Mesenchymal stem cell (in vitro differentiated cells and primary cell): ENCODE results near the gene CSNK1G3.

Source experiments
- DNase-seq: peaks from one replicate; pipeline ENCODE4 v3.0.0-alpha.2; 2013
- H2AFZ ChIP-seq: one replicate; pipeline ENCODE4 v1.6.1; 2013; ENCODE audit warnings: low read depth, mild to moderate bottlenecking, control low read depth, inconsistent platforms, low read length, moderate library complexity
- H2AK5ac ChIP-seq: 2 replicates; pipeline ENCODE4 v1.6.1; 2013; ENCODE audit warnings: low read length, moderate library complexity, mild to moderate bottlenecking, inconsistent platforms; ENCODE audit not compliant: severe bottlenecking
- H2BK120ac ChIP-seq: one replicate; pipeline ENCODE4 v1.6.1; 2013; ENCODE audit warnings: low read depth, mild to moderate bottlenecking, inconsistent platforms, low read length, moderate library complexity
- H2BK12ac ChIP-seq, 2 experiments: one replicate each; pipeline ENCODE4 v1.6.1; 2013; ENCODE audit warnings: inconsistent platforms in 2 of 2, low read length in 2 of 2, mild to moderate bottlenecking in 2 of 2, moderate library complexity in 2 of 2, control low read depth in 1 of 2
- H2BK15ac ChIP-seq: one replicate; pipeline ENCODE4 v1.6.1; 2013; ENCODE audit warnings: mild to moderate bottlenecking, low read depth, inconsistent platforms; ENCODE audit not compliant: poor library complexity, severe bottlenecking
- H2BK5ac ChIP-seq: 2 replicates; pipeline ENCODE4 v1.6.1; 2013; ENCODE audit warnings: low read depth, mild to moderate bottlenecking, low read length, control low read depth, inconsistent platforms; ENCODE audit not compliant: poor library complexity, severe bottlenecking
- H3K14ac ChIP-seq, 2 experiments: one replicate each; pipeline ENCODE4 v1.6.1; 2013; ENCODE audit warnings: inconsistent platforms in 2 of 2, low read length in 2 of 2, control low read depth in 1 of 2, mild to moderate bottlenecking in 1 of 2, moderate library complexity in 1 of 2
- H3K18ac ChIP-seq, 2 experiments: one replicate each; pipeline ENCODE4 v1.6.1; 2013; ENCODE audit warnings: inconsistent platforms in 2 of 2, low read length in 2 of 2, control low read depth in 1 of 2, low read depth in 1 of 2, mild to moderate bottlenecking in 1 of 2
- H3K23ac ChIP-seq, 2 experiments: one replicate each; pipeline ENCODE4 v1.6.1; 2013; ENCODE audit warnings: inconsistent platforms in 2 of 2, low read length in 2 of 2, mild to moderate bottlenecking in 2 of 2, moderate library complexity in 2 of 2, control low read depth in 1 of 2
- H3K27ac ChIP-seq: 2 replicates; pipeline ENCODE4 v1.5.1; 2013; ENCODE audit warnings: mild to moderate bottlenecking, moderate library complexity, low read length, control low read depth, inconsistent platforms; ENCODE audit not compliant: poor library complexity, severe bottlenecking
- H3K27me3 ChIP-seq, 2 experiments: 2 replicates each; pipeline versions ENCODE4 v1.6.1 to v1.7.0; 2013; ENCODE audit warnings: low read length in 2 of 2, mild to moderate bottlenecking in 2 of 2, moderate library complexity in 2 of 2, control low read depth in 1 of 2, inconsistent platforms in 1 of 2; ENCODE audit not compliant: control insufficient read depth in 1 of 2, insufficient read depth in 1 of 2
- H3K36me3 ChIP-seq, 2 experiments: 2 replicates each; pipeline versions ENCODE4 v1.6.1 to v1.7.0; 2013; ENCODE audit warnings: low read length in 2 of 2, control low read depth in 1 of 2, inconsistent platforms in 1 of 2, low read depth in 1 of 2, mild to moderate bottlenecking in 1 of 2; ENCODE audit not compliant: insufficient read depth in 2 of 2, control insufficient read depth in 1 of 2
- H3K4ac ChIP-seq, 2 experiments: one replicate each; pipeline ENCODE4 v1.6.1; 2013; ENCODE audit warnings: inconsistent platforms in 2 of 2, low read length in 2 of 2, mild to moderate bottlenecking in 2 of 2, moderate library complexity in 2 of 2, control low read depth in 1 of 2, low read depth in 1 of 2
- H3K4me1 ChIP-seq: 2 replicates; pipeline ENCODE4 v1.6.1; 2013; ENCODE audit warnings: low read depth, low read length, control low read depth; ENCODE audit not compliant: control insufficient read depth, insufficient read depth
- H3K4me2 ChIP-seq: 2 replicates; pipeline ENCODE4 v1.6.1; 2013; ENCODE audit warnings: low read length, mild to moderate bottlenecking, inconsistent platforms; ENCODE audit not compliant: poor library complexity, severe bottlenecking
- H3K4me3 ChIP-seq, 2 experiments: 2 replicates each; pipeline versions ENCODE4 v1.5.1 to v1.7.0; 2013; ENCODE audit warnings: low read length in 2 of 2, mild to moderate bottlenecking in 2 of 2, control low read depth in 1 of 2, low read depth in 1 of 2; ENCODE audit not compliant: insufficient read depth in 1 of 2
- H3K79me1 ChIP-seq: replicated peaks from 2 replicates; pipeline ENCODE4 v1.6.1; 2013; ENCODE audit warnings: mild to moderate bottlenecking, control low read depth, low read length, inconsistent platforms; ENCODE audit not compliant: poor library complexity, severe bottlenecking
- H3K9ac ChIP-seq: 2 replicates; pipeline ENCODE4 v1.7.0; 2013; ENCODE audit warnings: mild to moderate bottlenecking, low read length, moderate library complexity
- H3K9me3 ChIP-seq: 2 replicates; pipeline ENCODE4 v1.7.0; 2013; ENCODE audit warnings: mild to moderate bottlenecking, low read length; ENCODE audit not compliant: control insufficient read depth
- H4K8ac ChIP-seq: one replicate; pipeline ENCODE4 v1.6.1; 2013; ENCODE audit warnings: inconsistent platforms, mild to moderate bottlenecking, low read length, moderate library complexity
- H4K91ac ChIP-seq: one replicate; pipeline ENCODE4 v1.6.1; 2013; ENCODE audit warnings: mild to moderate bottlenecking, low read length, inconsistent platforms
- WGBS: methylation state at CpG from one replicate; pipeline ENCODE4 v1.1.7; 2013; ENCODE audit warnings: mixed read lengths; 5-methylcytosine and 5-hydroxymethylcytosine counted together

The CSNK1G3 gene

DNA sequence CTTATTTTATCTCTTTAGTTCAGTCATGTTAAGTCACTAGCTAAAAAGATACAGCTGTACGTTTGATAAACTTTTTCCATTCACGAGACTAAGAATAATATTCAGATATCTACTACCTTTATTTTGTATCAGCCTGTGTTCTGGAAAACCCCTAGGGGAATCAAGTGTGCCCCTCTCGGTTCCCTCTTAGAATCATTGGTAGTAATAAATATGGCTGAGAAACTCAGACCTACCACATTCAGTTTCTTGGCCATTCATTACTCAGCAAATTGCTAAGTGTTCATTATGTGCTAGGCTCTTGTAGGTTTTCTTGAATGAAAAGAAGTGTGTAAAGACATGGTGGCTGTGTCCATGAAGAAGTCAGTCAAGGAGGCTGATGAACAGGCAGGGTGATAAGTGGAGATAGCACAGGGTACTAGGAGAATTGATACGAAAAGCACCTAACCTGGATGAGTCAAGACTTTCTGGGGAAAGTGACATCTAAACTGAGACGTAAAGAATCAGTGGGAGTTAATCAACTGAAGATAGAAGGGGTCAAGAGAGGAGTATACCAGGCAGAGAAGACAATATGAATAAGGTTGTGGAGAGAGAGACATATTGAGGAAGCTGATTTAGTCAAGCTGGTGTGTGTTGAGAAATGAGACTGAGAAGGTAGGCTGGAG, 86.2 kb downstream of the CSNK1G3 start:
- DNase-seq: no peak
- no peak overlapping the region for H3K14ac ChIP-seq
- H3K18ac ChIP-seq: no peak overlapping the region
- H2BK15ac ChIP-seq: no peak overlapping the region
- no peak overlapping the region for H3K4me3 ChIP-seq
- peaks cover 1% of the 10 kb centered on the region for H3K79me1 ChIP-seq
- no peak overlapping the region for H3K4ac ChIP-seq
- no peak overlapping the region for H2BK120ac ChIP-seq
- no peak overlapping the region for H2BK12ac ChIP-seq
- H3K27me3 ChIP-seq: no peaks in the 10 kb centered on the region
- H4K8ac ChIP-seq: no peak overlapping the region
- no peak overlapping the region for H3K9ac ChIP-seq
- no peak overlapping the region for H3K23ac ChIP-seq
- H2AFZ ChIP-seq: no peak overlapping the region
- peaks cover 3 to 67% of the 10 kb centered on the region in 2 experiments for H3K36me3 ChIP-seq
- no peak overlapping the region for H4K91ac ChIP-seq
- no peak overlapping the region for H3K4me2 ChIP-seq
- 99% methylated on average over 4 of the region's 5 CpGs for WGBS
- H3K27ac ChIP-seq: no peak overlapping the region
- no peaks in the 10 kb centered on the region for H3K9me3 ChIP-seq
- H2AK5ac ChIP-seq: no peak overlapping the region
- no peak overlapping the region for H2BK5ac ChIP-seq
- no peaks in the 10 kb centered on the region for H3K4me1 ChIP-seq

DNA sequence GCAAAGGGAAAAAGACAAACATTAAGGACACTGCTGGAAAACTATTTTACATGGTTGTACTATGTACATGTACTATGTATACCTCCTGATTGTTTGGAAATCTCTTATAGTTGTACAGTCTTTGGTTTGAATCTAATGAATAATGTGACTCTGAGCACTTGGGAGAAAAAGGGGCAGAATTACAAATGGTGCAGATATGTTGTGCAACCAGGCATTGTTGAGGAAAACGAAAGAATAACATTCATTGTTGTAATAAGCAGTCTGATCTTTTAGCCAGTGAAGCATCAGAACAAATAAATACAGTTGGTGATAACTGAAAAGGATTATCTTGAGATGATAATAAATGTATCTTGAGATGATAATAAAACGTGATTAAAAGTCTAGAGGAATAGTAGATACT, 87.2 kb downstream of the CSNK1G3 start:
- peaks cover 3 to 66% of the 10 kb centered on the region in 2 experiments for H3K36me3 ChIP-seq
- no peak overlapping the region for H2BK15ac ChIP-seq
- H3K4me1 ChIP-seq: no peaks in the 10 kb centered on the region
- no peak overlapping the region for H3K23ac ChIP-seq
- H2BK5ac ChIP-seq: no peak overlapping the region
- DNase-seq: no peak
- no peaks in the 10 kb centered on the region for H3K27me3 ChIP-seq
- no peak overlapping the region for H3K4ac ChIP-seq
- H3K14ac ChIP-seq: no peak overlapping the region
- peaks cover 2% of the 10 kb centered on the region for H3K79me1 ChIP-seq
- H4K91ac ChIP-seq: no peak overlapping the region
- no peak overlapping the region for H4K8ac ChIP-seq
- no peak overlapping the region for H3K18ac ChIP-seq
- H3K4me2 ChIP-seq: no peak overlapping the region
- H2BK120ac ChIP-seq: no peak overlapping the region
- no peaks in the 10 kb centered on the region for H3K9me3 ChIP-seq
- no peak overlapping the region for H2BK12ac ChIP-seq
- no peak overlapping the region for H2AK5ac ChIP-seq
- H3K4me3 ChIP-seq: no peak overlapping the region
- H3K9ac ChIP-seq: no peak overlapping the region
- no peak overlapping the region for H2AFZ ChIP-seq
- WGBS: 95% methylated on average over 1 of the region's 2 CpGs
- no peak overlapping the region for H3K27ac ChIP-seq

DNA sequence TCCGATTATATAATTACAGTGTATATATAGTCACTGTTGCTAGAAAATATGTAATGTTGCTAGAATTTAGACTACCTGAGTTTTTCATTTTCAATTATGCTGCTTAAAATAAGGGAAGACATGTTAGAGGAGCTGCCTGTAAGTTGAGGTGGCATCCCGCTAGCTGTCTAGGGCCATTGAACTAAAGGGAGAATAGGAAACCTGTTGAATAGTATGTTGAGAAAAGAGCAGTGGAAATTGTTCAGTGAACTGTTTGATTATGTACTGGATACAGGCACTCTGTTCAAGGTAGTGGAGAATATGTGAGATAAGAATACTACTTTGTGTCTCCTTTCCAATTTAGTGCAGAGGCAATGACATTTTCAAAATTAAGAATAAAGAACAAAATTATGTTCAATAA, 89.6 kb downstream of the CSNK1G3 start:
- no peak for DNase-seq
- H3K18ac ChIP-seq: no peak overlapping the region
- WGBS: 96% methylated on average over 1 of the region's 2 CpGs
- H2AK5ac ChIP-seq: no peak overlapping the region
- no peak overlapping the region for H2BK12ac ChIP-seq
- no peak overlapping the region for H3K27ac ChIP-seq
- H2BK15ac ChIP-seq: no peak overlapping the region
- no peak overlapping the region for H4K91ac ChIP-seq
- no peak overlapping the region for H2BK120ac ChIP-seq
- no peak overlapping the region for H4K8ac ChIP-seq
- H3K14ac ChIP-seq: no peak overlapping the region
- H3K36me3 ChIP-seq: peaks cover 0 to 58% of the 10 kb centered on the region in 2 experiments
- no peak overlapping the region for H3K9ac ChIP-seq
- H3K4ac ChIP-seq: no peak overlapping the region
- H3K9me3 ChIP-seq: no peaks in the 10 kb centered on the region
- H3K79me1 ChIP-seq: peaks cover 5% of the 10 kb centered on the region
- no peak overlapping the region for H2BK5ac ChIP-seq
- no peak overlapping the region for H3K4me2 ChIP-seq
- no peak overlapping the region for H2AFZ ChIP-seq
- no peaks in the 10 kb centered on the region for H3K4me1 ChIP-seq
- H3K4me3 ChIP-seq: no peak overlapping the region
- H3K23ac ChIP-seq: no peak overlapping the region
- no peaks in the 10 kb centered on the region for H3K27me3 ChIP-seq

DNA sequence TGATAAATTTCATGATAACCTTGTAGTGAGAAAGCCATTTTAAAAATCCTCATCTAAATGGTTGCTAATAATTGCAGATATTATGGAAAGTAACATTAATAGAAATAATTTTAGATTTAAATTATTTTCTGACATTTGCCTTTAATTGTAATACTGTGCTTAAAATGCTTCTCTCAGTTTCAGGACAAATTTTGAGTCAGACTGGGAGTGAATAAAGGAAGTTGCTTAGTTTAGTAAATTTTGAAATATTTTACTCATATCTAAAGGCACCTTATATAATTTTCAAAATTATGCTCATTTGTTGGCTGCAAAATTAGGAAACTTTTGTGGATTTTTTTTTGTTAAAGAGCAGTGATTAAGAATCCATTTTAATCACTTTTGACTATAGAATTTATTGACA, 93.8 kb downstream of the CSNK1G3 start:
- no peak overlapping the region for H2BK15ac ChIP-seq
- no peak for DNase-seq

More for the DNA sequence above, 93.8 kb downstream of the CSNK1G3 start:
- no peak overlapping the region for H4K8ac ChIP-seq
- H3K23ac ChIP-seq: no peak overlapping the region
- H2BK5ac ChIP-seq: no peak overlapping the region
- H3K4me3 ChIP-seq: no peak overlapping the region
- H2BK120ac ChIP-seq: no peak overlapping the region
- H3K14ac ChIP-seq: no peak overlapping the region
- H3K27ac ChIP-seq: no peak overlapping the region
- H3K4ac ChIP-seq: no peak overlapping the region
- H3K79me1 ChIP-seq: peaks cover 7% of the 10 kb centered on the region
- H2AFZ ChIP-seq: no peak overlapping the region
- H3K4me2 ChIP-seq: no peak overlapping the region
- no peaks in the 10 kb centered on the region for H3K4me1 ChIP-seq
- H2AK5ac ChIP-seq: no peak overlapping the region
- H3K9ac ChIP-seq: no peak overlapping the region
- H2BK12ac ChIP-seq: no peak overlapping the region
- H4K91ac ChIP-seq: no peak overlapping the region
- H3K9me3 ChIP-seq: no peaks in the 10 kb centered on the region
- H3K36me3 ChIP-seq: peaks cover 0 to 59% of the 10 kb centered on the region in 2 experiments
- H3K27me3 ChIP-seq: no peaks in the 10 kb centered on the region
- H3K18ac ChIP-seq: no peak overlapping the region
